Esophagus muscularis mucosa (tissue), 4 donors: ENCODE data around the gene TMTC2. TPM values are rescaled to one million over a fixed set of nuclear protein-coding genes. Genes with fewer than 3 reads are reported as not detected.

Experiments
- DNase-seq: peaks from one replicate; pipeline ENCODE4 v3.0.0-alpha.2; 2017; ENCODE audit errors: extremely low spot score
- H3K27ac ChIP-seq, 4 donors: fragments of 200-600 bp; sonication (generic); replicated peaks in 1 of 4; 1 replicate in 3 of 4; 2 replicates in 1 of 4; pipeline ENCODE4 v1.5.1; 2016 to 2019; ENCODE audit warnings: mild to moderate bottlenecking in 1 of 4
- H3K27me3 ChIP-seq, 4 donors: fragments of 200-600 bp; sonication (generic); one replicate each; pipeline versions ENCODE4 v1.5.1 to v1.6.0; 2016 to 2019
- H3K36me3 ChIP-seq, 4 donors: fragments of 200-600 bp; sonication (generic); one replicate each; pipeline ENCODE4 v1.5.1; 2016 to 2019
- H3K4me1 ChIP-seq, 4 donors: fragments of 200-600 bp; sonication (generic); one replicate each; pipeline ENCODE4 v1.5.1; 2016 to 2019
- H3K4me3 ChIP-seq, 4 donors: fragments of 200-600 bp; sonication (generic); 1 replicate in 2 of 4; 2 replicates in 2 of 4; pipeline ENCODE4 v1.5.1; 2016 to 2019; ENCODE audit warnings: mild to moderate bottlenecking in 4 of 4, moderate library complexity in 1 of 4
- H3K9me3 ChIP-seq, 4 donors: fragments of 200-600 bp; sonication (generic); 1 replicate in 3 of 4; 2 replicates in 1 of 4; pipeline ENCODE4 v1.5.1; 2016 to 2019
- CTCF ChIP-seq, 3 experiments: fragments of 200-600 bp in 2 of 3; fragments of 450-650 bp in 1 of 3; sonication (generic) in 2 of 3; IDR thresholded peaks; one replicate each; pipeline ENCODE4 v1.5.1; 2017 to 2019; ENCODE audit warnings: antibody characterized with exemption in 3 of 3, mild to moderate bottlenecking in 2 of 3, moderate library complexity in 1 of 3
- EP300 ChIP-seq: sonication (generic); formaldehyde crosslinking; IDR thresholded peaks from one replicate; pipeline ENCODE4 v1.6.1; 2017; ENCODE audit warnings: antibody characterized with exemption
- POLR2A ChIP-seq: fragments of 450-650 bp; IDR thresholded peaks from one replicate; pipeline ENCODE4 v1.6.1; 2017; ENCODE audit warnings: antibody characterized with exemption, moderate library complexity, mild to moderate bottlenecking, low read depth
- POLR2AphosphoS5 ChIP-seq, 2 donors: sonication (generic); formaldehyde crosslinking; IDR thresholded peaks; one replicate each; pipeline ENCODE4 v1.6.1; 2017; ENCODE audit warnings: antibody characterized with exemption in 2 of 2
- WGBS: methylation state at CpG from one replicate; pipeline ENCODE4 v1.1.5; 2018; 5-methylcytosine and 5-hydroxymethylcytosine counted together
- intact Hi-C: fragments of 100-400 bp; cut with DNase I; formaldehyde crosslinking; loops from one replicate; pipeline ENCODE4 v1.15.1; 2023
- total RNA-seq, 4 donors: library from RNA; depleted of rRNA; stranded (reverse); fragments of >200 nt; gene quantifications; one replicate each; pipeline versions ENCODE4 v1.1.0 to v1.2.1, GENCODE V29; 2016

The TMTC2 gene
- total RNA-seq, 4 donors from 2014 or later, result 4.7 to 8.7 (median 7.3) TPM

GRCh38 chr12:83039413-83039812 is 352.7 kb downstream of the TMTC2 start:
- 87% methylated on average over 2 of the region's 2 CpGs for WGBS
- Histone ChIP-seq H3K27ac (no peak overlapping the region), H3K27me3 (no peaks in the 10 kb centered on the region), H3K9me3 (no peaks in the 10 kb centered on the region), H3K36me3 (no peaks in the 10 kb centered on the region), H3K4me3 (no peak overlapping the region), H3K4me1 (peaks cover 0 to 10% (median 3%) of the 10 kb centered on the region in 4 donors)
- TF ChIP-seq POLR2AphosphoS5 (IDR thresholded peaks at IDR 0.05) (no peak), POLR2A (no peak), EP300 (no peak), CTCF (IDR thresholded peaks at IDR 0.05) (no peak)
- DNase-seq, result no peak
- intact Hi-C loops, result no loop called here

GRCh38 chr12:83040339-83040738 is 353.6 kb downstream of the TMTC2 start:
- no peak for DNase-seq
- no peaks in the 10 kb centered on the region for H3K36me3 ChIP-seq
- H3K4me3 ChIP-seq, result no peak overlapping the region
- no peaks in the 10 kb centered on the region for H3K9me3 ChIP-seq
- WGBS, result 92% methylated on average over 4 of the region's 4 CpGs
- H3K27me3 ChIP-seq, result no peaks in the 10 kb centered on the region
- no peak overlapping the region for H3K27ac ChIP-seq
- H3K4me1 ChIP-seq, result peaks cover 0 to 10% (median 3%) of the 10 kb centered on the region in 4 donors
- intact Hi-C loops, result no loop called here
- TF ChIP-seq POLR2A (no peak), POLR2AphosphoS5 (IDR thresholded peaks at IDR 0.05) (no peak), CTCF (IDR thresholded peaks at IDR 0.05) (no peak), EP300 (no peak)

- no peak for DNase-seq
- Histone ChIP-seq H3K27me3 (no peaks in the 10 kb centered on the region), H3K4me1 (peaks cover 0 to 10% (median 3%) of the 10 kb centered on the region in 4 donors), H3K36me3 (no peaks in the 10 kb centered on the region), H3K27ac (no peak overlapping the region), H3K9me3 (no peaks in the 10 kb centered on the region), H3K4me3 (no peak overlapping the region)
- intact Hi-C loops, result no loop called here
- TF ChIP-seq EP300 (no peak), POLR2A (no peak), POLR2AphosphoS5 (IDR thresholded peaks at IDR 0.05) (no peak), CTCF (IDR thresholded peaks at IDR 0.05) (no peak)
- WGBS, result 68% methylated on average over 2 of the region's 2 CpGs
Observed at GRCh38 chr12:83040991-83041390, 354.3 kb downstream of the TMTC2 start.

GRCh38 chr12:83042441-83043200 is 355.9 kb downstream of the TMTC2 start:
- Histone ChIP-seq H3K4me3 (no peak overlapping the region), H3K9me3 (no peaks in the 10 kb centered on the region), H3K27ac (peak overlapping the region in 1 of 4 donors; percentile 37), H3K4me1 (peaks cover 0 to 10% (median 3%) of the 10 kb centered on the region in 4 donors), H3K36me3 (no peaks in the 10 kb centered on the region), H3K27me3 (no peaks in the 10 kb centered on the region)
- 51% methylated on average over 9 of the region's 9 CpGs for WGBS
- intact Hi-C loops, result no loop called here
- no peak for TF ChIP-seq CTCF (IDR thresholded peaks at IDR 0.05)
- TF ChIP-seq POLR2AphosphoS5 (IDR thresholded peaks at IDR 0.05), result no peak
- TF ChIP-seq EP300, result no peak
- TF ChIP-seq POLR2A, result no peak
- DNase-seq, result no peak

GRCh38 chr12:83044736-83045135 is 358.0 kb downstream of the TMTC2 start:
- TF ChIP-seq CTCF (IDR thresholded peaks at IDR 0.05) (no peak), POLR2AphosphoS5 (IDR thresholded peaks at IDR 0.05) (no peak), EP300 (no peak), POLR2A (no peak)
- H3K27me3 ChIP-seq, result no peaks in the 10 kb centered on the region
- peaks cover 0 to 10% (median 3%) of the 10 kb centered on the region in 4 donors for H3K4me1 ChIP-seq
- intact Hi-C loops, result no loop called here
- no peak overlapping the region for H3K27ac ChIP-seq
- no peaks in the 10 kb centered on the region for H3K9me3 ChIP-seq
- no peaks in the 10 kb centered on the region for H3K36me3 ChIP-seq
- WGBS, result 71% methylated on average over 1 of the region's 1 CpG
- H3K4me3 ChIP-seq, result no peak overlapping the region
- no peak for DNase-seq
